ENCODE measurements around the gene GPATCH2.
"Not testable (repeated sequence)": the region's sequence is repeated elsewhere in the genome, so short reads cannot be mapped to it uniquely, and the experiment has no call there.

Gene GPATCH2

GRCh38 chr1:217403026-217403720 is 227.7 kb downstream of the GPATCH2 start:
- no peak for TF ChIP-seq CTCF (IDR thresholded peaks at IDR 0.05; ENCODE audit: low read depth, low read length)
- H3K4me3 ChIP-seq (ENCODE audit: low read depth, low read length), result no peak overlapping the region

GRCh38 chr1:217402301-217402700 is 228.6 kb downstream of the GPATCH2 start:
- no peak overlapping the region for H3K4me3 ChIP-seq (ENCODE audit: low read depth, low read length)
- no peak for TF ChIP-seq CTCF (IDR thresholded peaks at IDR 0.05; ENCODE audit: low read depth, low read length)

GRCh38 chr1:217393896-217394295 is 237.0 kb downstream of the GPATCH2 start:
- no peak overlapping the region for H3K4me3 ChIP-seq (ENCODE audit: low read depth, low read length)
- TF ChIP-seq CTCF (IDR thresholded peaks at IDR 0.05; ENCODE audit: low read depth, low read length), result no peak

GRCh38 chr1:217392441-217392840 is 238.4 kb downstream of the GPATCH2 start:
- TF ChIP-seq CTCF (IDR thresholded peaks at IDR 0.05; ENCODE audit: low read depth, low read length), result no peak
- no peak overlapping the region for H3K4me3 ChIP-seq (ENCODE audit: low read depth, low read length)

- no peak for TF ChIP-seq CTCF (IDR thresholded peaks at IDR 0.05; ENCODE audit: low read depth, low read length)
- no peak overlapping the region for H3K4me3 ChIP-seq (ENCODE audit: low read depth, low read length)
Observed at GRCh38 chr1:217389895-217390294, 241.0 kb downstream of the GPATCH2 start.

- no peak overlapping the region for H3K4me3 ChIP-seq (ENCODE audit: low read depth, low read length)
- TF ChIP-seq CTCF (IDR thresholded peaks at IDR 0.05; ENCODE audit: low read depth, low read length), result no peak
Observed at GRCh38 chr1:217388522-217389065, 242.3 kb downstream of the GPATCH2 start.

- H3K4me3 ChIP-seq (ENCODE audit: low read depth, low read length), result not testable (repeated sequence)
Observed at GRCh38 chr1:217381773-217382172, 249.1 kb downstream of the GPATCH2 start.

- H3K4me3 ChIP-seq (ENCODE audit: low read depth, low read length), result not testable (repeated sequence)
Observed at GRCh38 chr1:217379804-217380203, 251.1 kb downstream of the GPATCH2 start.

Data from WI38 (cell line).